HG03520 (cell line): ENCODE data around the gene CCDC33.

Experiments
- ATAC-seq: cut with Tn5 transposase; IDR thresholded peaks from one replicate; pipeline ENCODE4 v1.9.1; 2021; ENCODE audit warnings: mild to moderate bottlenecking, moderate library complexity; ENCODE audit not compliant: unreplicated experiment

Gene CCDC33

GRCh38 chr15:74228723-74229081 lies 7.4 kb upstream of the CCDC33 start:
- no peak for ATAC-seq

DNA sequence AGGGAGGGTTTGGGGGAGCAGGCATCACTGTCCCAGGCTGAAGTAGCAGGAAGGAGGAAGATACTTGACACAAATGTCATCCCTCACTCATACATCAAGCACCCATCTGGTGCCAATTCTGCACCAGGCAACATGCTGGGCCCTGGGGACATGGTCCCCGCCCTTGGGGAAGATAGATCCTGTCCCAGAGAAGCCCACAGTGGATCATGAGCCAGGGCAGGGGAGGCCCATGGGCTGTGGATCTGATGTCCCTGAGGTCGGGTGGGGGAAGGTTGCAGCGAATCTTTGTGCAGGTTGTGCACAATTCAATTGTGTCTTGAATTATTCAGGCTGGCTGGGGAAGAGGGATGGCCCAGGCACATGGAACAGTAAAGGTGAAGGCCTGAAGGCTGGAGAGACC lies 6.4 kb upstream of the CCDC33 start:
- no peak for ATAC-seq

- ATAC-seq = no peak
Observed at GRCh38 chr15:74231475-74231874, 4.7 kb upstream of the CCDC33 start.

DNA sequence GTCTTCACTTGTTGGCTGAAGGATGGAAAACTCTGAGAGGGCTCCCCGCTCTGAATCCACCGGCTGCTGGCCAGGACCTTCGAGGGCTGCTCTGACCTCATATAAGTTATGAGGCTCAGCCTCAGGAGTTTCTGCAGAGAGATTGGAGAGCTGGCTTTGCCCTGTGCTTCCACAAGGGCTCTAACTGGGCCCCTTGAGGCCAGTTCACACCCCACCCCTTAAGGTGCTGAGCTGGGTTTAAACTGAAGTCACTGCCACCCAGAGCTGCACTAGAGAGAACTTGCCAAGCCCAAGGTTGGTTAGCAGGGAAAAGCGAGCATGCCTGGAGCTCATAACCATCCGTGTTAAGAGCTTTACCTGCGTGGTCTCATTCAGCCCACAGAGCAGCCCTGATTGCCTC lies 2.8 kb upstream of the CCDC33 start:
- ATAC-seq = no peak

DNA sequence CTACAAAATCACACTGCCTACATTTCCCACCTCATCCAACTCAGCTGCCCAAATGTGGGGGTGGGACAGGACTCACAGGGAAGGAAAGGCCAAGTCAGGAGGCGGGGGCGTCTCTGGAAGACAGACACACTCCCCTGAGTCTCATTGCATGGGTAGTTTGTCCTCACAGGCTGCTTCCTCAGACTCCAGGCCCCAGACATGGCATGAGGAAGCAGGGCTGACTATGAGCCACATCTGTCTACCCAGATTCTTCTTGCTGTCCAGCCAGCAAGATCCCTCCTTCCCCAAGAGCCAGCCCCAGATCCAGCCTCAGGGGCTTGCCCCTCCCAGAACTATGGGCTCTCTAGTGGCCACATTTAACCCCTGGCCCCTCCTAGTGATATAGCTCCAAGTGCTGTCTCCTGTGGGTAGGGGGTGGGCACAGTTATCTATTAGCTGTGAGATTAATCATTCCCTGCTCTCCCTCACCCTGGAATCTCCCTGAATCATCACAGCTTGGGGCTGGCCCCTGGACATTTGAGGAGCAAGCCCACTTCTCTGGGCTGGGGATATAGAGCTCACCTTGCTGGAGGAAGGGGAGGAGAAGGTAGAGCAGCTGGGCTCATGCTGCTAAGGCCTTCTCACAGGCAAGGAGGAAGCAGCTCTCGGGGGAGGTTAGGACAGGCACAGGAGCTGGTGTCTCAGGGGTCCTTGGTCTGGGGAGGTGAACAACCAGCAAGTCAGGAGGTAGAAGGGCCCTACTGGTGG lies 2.1 kb upstream of the CCDC33 start:
- ATAC-seq = no peak

GRCh38 chr15:74234598-74234875 lies 1.6 kb upstream of the CCDC33 start:
- ATAC-seq = no peak

GRCh38 chr15:74239051-74239705 lies 3.1 kb downstream of the CCDC33 start:
- no peak for ATAC-seq

GRCh38 chr15:74240002-74240568 lies 4.0 kb downstream of the CCDC33 start:
- ATAC-seq = no peak

DNA sequence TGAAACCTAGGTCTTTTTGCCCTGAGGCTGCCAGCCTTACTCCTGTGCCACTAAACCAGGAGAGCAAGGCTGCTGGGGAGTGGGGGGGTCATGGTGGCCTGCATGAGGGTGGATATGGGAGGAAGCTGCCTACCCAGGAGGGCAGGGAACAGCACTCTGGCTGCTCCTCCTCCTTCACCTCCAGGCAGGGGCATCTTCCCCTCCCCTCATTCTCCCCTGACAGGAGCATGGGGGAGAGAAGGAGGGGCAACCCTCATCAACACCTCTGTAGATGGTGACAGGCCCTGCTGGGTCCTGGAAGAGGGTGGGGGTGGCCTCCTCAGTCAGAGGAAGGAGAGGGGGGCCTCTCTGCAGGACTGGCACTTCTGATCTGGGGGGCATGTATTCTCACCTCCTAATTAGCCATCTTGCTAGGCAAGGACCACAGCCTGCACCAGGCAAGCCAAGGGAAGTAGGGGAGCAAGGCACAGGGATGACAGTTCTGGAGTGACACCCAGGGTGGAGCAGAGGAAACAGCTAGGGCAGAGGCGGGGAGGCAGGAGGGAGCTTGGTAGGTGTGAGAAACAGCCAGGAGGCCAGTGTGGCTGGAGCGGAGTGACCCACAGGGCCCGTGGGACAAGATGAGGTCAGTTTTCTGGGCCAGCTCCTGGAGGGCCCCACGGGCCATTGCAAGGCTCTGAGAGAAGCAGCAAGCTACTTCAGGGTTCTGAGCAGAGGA lies 4.9 kb downstream of the CCDC33 start:
- no peak for ATAC-seq

GRCh38 chr15:74242441-74243185 lies 6.5 kb downstream of the CCDC33 start:
- ATAC-seq = no peak

DNA sequence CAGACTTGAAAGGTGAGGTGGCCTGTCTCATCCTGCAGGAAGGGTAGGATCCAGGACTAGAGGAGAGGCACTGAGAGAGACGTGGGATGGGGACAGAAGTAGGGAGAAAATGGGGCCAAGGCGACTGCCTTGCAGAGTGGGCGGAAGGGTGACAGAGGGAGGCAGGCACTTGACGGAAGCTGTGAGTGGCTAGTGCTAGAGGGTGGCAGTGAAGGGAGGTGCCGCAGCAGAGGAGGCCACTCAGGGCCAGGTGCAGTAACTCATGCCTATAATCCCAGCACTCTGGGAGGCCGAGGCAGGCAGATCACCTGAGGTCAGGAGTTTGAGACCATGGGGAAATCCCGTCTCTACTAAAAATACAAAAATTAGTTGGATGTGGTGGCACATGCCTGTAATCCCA lies 7.3 kb downstream of the CCDC33 start:
- no peak for ATAC-seq

DNA sequence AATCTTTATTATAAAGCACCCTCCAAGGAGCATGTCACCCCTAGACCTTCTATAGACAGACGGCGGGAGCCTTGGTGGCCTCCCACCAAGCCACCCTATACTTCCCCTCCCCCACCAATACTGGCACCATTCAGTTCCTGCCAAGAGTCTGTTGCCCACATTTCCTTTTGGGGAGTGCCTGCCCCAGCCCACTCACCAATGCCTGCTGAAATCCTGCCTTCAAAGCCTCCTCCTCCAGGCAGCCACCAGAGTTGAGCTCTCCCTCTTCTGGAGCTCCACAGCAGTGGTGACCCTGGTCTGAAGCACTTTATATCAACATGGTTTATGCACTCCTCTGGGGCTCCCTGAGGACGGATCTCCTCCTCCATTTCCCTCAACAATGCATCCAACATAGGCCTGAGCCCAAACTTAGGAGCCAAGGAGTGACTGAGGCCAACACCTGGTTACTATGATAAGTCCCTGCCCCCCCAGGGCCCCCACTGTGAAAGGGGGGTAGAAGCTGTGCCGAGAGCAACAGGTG lies 8.8 kb downstream of the CCDC33 start:
- no peak for ATAC-seq

DNA sequence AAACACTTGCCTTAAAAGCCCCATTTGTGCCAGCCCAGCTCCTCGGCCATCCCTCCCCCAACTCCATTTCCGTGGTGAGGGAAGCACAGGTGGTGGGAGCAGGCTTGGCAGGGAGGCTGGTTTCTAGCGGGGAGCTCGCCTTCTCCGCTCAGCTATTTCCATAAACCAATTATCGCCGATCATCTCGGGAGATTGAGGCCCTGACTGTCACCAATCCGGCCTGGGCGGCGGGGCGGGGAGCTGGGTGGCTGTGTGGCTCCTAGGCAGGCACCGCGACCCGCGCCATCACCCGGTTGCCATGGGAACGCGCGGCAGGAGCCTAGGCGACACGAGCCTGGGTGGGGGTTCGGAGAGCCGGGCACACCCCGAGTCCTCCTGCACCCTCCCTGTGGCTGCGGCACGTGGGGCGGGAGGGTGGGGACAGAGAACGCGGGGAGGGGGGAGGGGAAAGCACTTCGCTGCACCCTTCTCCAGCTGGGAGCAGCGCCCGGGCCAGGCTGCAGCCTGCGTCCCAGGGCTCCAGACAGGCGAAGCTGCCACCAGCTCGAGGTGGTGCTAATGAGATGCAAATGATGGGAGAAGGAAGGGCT lies 9.3 kb downstream of the CCDC33 start:
- ATAC-seq = no peak

GRCh38 chr15:74250266-74250665 lies 14.1 kb downstream of the CCDC33 start:
- ATAC-seq = no peak

DNA sequence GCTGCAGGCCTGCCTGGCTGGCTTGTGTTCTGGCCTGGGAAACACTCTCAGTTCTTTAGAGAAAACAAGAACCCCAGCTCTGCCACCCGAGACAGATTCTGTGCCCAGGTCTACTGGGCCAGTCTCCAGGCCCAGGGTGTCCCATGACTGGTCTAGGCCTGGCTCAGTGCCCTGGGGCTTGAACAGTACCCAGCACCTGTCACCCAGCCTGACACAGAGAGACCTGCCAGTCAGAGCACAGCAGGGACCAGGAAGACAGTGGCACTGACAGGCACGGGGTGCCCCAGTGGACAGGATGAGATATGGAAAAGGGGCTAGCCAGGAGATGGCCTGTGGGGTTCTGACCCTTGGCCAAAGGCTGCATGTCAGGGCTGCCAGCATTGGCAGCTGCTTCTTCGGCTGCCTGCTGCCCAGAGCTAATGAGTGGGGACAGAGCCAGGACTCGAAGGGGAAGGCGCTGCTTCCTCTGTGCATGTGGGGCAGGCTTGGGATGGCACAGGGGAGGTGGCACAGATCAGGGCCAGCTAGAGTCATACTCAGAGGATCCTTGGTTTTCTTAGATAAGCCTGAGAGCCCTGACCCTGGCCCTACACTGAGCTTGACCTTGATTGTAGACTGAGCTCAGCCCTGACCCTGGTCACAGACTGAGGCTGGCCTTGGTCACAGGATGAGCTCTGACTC lies 15.1 kb downstream of the CCDC33 start:
- no peak for ATAC-seq

- ATAC-seq = no peak
Observed at GRCh38 chr15:74252291-74252690, 16.2 kb downstream of the CCDC33 start.

DNA sequence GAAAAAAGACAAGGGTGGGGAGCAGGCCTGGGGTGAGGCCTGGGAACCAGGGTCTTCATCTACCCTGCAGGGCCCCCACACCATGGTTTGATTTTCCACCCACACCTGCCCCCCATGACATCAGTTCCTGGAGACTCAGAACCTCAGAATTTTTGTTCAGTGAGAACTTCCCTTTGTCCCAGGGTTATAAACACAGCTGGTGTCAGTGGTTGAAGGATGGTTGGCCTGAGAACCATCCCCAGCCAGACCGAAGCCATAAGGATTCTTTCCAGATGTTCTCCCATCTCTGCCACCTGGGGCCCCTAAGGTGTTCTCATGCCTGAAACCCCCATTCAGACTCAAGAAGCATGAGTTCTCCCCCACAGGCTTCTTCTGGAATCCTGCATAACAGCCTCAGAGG lies 16.6 kb downstream of the CCDC33 start:
- no peak for ATAC-seq

GRCh38 chr15:74253211-74253921 lies 17.2 kb downstream of the CCDC33 start:
- no peak for ATAC-seq

DNA sequence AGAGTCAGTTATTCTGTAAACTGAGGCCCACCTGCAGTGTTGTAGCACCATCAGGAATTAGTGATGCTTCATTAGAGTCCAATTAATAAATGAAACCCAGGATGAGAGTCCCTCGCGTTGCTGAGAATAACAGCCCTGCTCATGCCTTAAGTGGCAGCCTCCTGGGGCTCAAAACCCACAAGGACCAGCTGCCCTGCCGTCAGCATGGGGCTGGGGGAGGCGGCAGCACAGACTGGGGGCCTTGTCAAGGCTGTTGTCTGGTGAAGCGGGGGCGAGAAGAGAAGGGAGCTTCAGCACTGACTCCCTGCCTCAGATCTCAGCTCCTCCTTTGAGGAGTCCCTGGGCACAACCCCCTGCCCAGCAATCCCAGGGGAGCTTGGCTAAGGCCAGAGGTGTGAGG lies 21.0 kb downstream of the CCDC33 start:
- ATAC-seq = no peak

DNA sequence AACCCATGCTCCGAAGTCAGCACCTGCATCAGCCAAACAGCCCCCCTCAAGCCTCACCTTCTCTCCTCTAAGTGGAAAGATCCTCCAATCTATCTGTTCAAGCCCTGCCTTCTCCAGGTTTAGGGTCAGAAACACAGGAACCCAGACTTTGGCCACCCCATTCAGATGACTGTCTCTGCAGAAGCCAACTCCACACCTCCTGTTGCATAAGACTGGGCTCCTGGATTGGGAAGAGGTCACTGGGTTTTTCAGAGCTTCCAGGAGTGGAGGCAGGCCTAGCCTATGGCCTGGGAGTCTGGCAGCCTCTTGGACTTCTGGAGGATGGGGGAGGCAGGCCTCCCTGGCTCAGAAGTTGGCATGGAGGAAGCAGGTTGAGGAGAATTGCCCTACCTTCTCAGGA lies 21.5 kb downstream of the CCDC33 start:
- no peak for ATAC-seq
